Loucy (cell line): ENCODE results near the gene JDP2.
"Not testable (repeated sequence)": the region's sequence is repeated elsewhere in the genome, so short reads cannot be mapped to it uniquely, and the experiment has no call there.

ENCODE experiments used
- H2AFZ ChIP-seq: fragments of 200-600 bp; sonication (generic); 2 replicates; pipeline ENCODE4 v1.6.0; 2016; ENCODE audit warnings: antibody characterized with exemption, mild to moderate bottlenecking, low read length, moderate library complexity
- H3F3A ChIP-seq: fragments of 200-600 bp; 2 replicates; pipeline ENCODE4 v1.6.0; 2016; ENCODE audit warnings: antibody characterized with exemption, low read depth, mild to moderate bottlenecking
- H3K27me3 ChIP-seq: fragments of 200-600 bp; sonication (generic); 2 replicates; pipeline ENCODE4 v1.6.1; 2014; ENCODE audit warnings: low read length, mild to moderate bottlenecking; ENCODE audit not compliant: insufficient read depth, poor library complexity, severe bottlenecking
- H3K36me3 ChIP-seq: fragments of 200-600 bp; sonication (generic); 2 replicates; pipeline ENCODE4 v1.6.1; 2016; ENCODE audit warnings: low read length; ENCODE audit not compliant: insufficient read depth
- H3K4me1 ChIP-seq: fragments of 200-600 bp; sonication (generic); 2 replicates; pipeline ENCODE4 v1.5.1; 2014; ENCODE audit warnings: low read length, mild to moderate bottlenecking; ENCODE audit not compliant: insufficient read depth, poor library complexity, severe bottlenecking
- H3K4me2 ChIP-seq: fragments of 200-600 bp; sonication (generic); 2 replicates; pipeline ENCODE4 v1.6.0; 2014; ENCODE audit warnings: antibody characterized with exemption, low read length, low read depth, mild to moderate bottlenecking; ENCODE audit not compliant: poor library complexity, severe bottlenecking
- H3K4me3 ChIP-seq: fragments of 200-600 bp; sonication (generic); 2 replicates; pipeline ENCODE4 v1.5.1; 2014; ENCODE audit warnings: low read length, mild to moderate bottlenecking, mixed read lengths; ENCODE audit not compliant: poor library complexity, severe bottlenecking
- H3K79me2 ChIP-seq: fragments of 200-600 bp; sonication (generic); 2 replicates; pipeline ENCODE4 v1.6.1; 2014; ENCODE audit warnings: low read length; ENCODE audit not compliant: insufficient read depth
- H3K9ac ChIP-seq: fragments of 200-600 bp; sonication (generic); 2 replicates; pipeline ENCODE4 v1.6.0; 2014; ENCODE audit warnings: mild to moderate bottlenecking, low read depth, low read length, moderate library complexity; ENCODE audit not compliant: poor library complexity, severe bottlenecking
- H3K9me2 ChIP-seq: fragments of 200-600 bp; sonication (generic); replicated peaks from 2 replicates; pipeline ENCODE4 v1.6.1; 2016; ENCODE audit warnings: low read depth, low read length, mixed read lengths
- H3K9me3 ChIP-seq: fragments of 200-600 bp; sonication (generic); 2 replicates; pipeline ENCODE4 v1.6.1; 2014; ENCODE audit warnings: mild to moderate bottlenecking, antibody characterized with exemption, low read length, low read depth; ENCODE audit not compliant: insufficient read depth
- H4K20me1 ChIP-seq: fragments of 200-600 bp; sonication (generic); 2 replicates; pipeline ENCODE4 v1.6.0; 2014; ENCODE audit warnings: antibody characterized with exemption, low read length, mild to moderate bottlenecking; ENCODE audit not compliant: insufficient read depth, poor library complexity, severe bottlenecking
- CTCF ChIP-seq: fragments of 200-600 bp; sonication (generic); conservative IDR thresholded peaks from 2 replicates; pipeline ENCODE4 v1.5.1; 2014; ENCODE audit warnings: mild to moderate bottlenecking, antibody characterized with exemption, low read length
- EZH2phosphoT487 ChIP-seq: fragments of 200-600 bp; IDR thresholded peaks from 2 replicates; pipeline ENCODE4 v1.6.1; 2018; ENCODE audit warnings: antibody characterized with exemption, mild to moderate bottlenecking, moderate library complexity, borderline replicate concordance

Gene JDP2

GRCh38 chr14:75380656-75381055 lies 47.2 kb upstream of the JDP2 start:
- Histone ChIP-seq H3K4me3 (no peak overlapping the region), H3K9ac (no peak overlapping the region), H3K9me2 (no peaks in the 10 kb centered on the region), H3K4me2 (no peak overlapping the region), H3F3A (no peaks in the 10 kb centered on the region), H3K9me3 (no peaks in the 10 kb centered on the region), H4K20me1 (no peaks in the 10 kb centered on the region), H3K36me3 (no peaks in the 10 kb centered on the region), H2AFZ (no peak overlapping the region), H3K4me1 (no peaks in the 10 kb centered on the region), H3K79me2 (no peaks in the 10 kb centered on the region), H3K27me3 (no peaks in the 10 kb centered on the region)
- TF ChIP-seq CTCF: no peak
- no peak for TF ChIP-seq EZH2phosphoT487

- Histone ChIP-seq H3K27me3 (no peaks in the 10 kb centered on the region), H3K9ac (no peak overlapping the region), H3K4me1 (no peaks in the 10 kb centered on the region), H3K79me2 (no peaks in the 10 kb centered on the region), H2AFZ (no peak overlapping the region), H4K20me1 (no peaks in the 10 kb centered on the region), H3K4me3 (no peak overlapping the region), H3K4me2 (no peak overlapping the region), H3K9me2 (no peaks in the 10 kb centered on the region), H3F3A (no peaks in the 10 kb centered on the region), H3K36me3 (no peaks in the 10 kb centered on the region), H3K9me3 (no peaks in the 10 kb centered on the region)
- TF ChIP-seq EZH2phosphoT487 (no peak), CTCF (no peak)
Measured at GRCh38 chr14:75381642-75382041, 46.2 kb upstream of the JDP2 start.

- not testable (repeated sequence) for H3K9me2 ChIP-seq, H3K9ac ChIP-seq, H3K4me1 ChIP-seq, H2AFZ ChIP-seq, H3K27me3 ChIP-seq, H4K20me1 ChIP-seq, H3K4me3 ChIP-seq, H3K79me2 ChIP-seq, H3K4me2 ChIP-seq, H3F3A ChIP-seq, H3K36me3 ChIP-seq, H3K9me3 ChIP-seq
Measured at GRCh38 chr14:75383219-75383618, 44.6 kb upstream of the JDP2 start.

- Histone ChIP-seq H3K79me2 (no peaks in the 10 kb centered on the region), H3F3A (no peaks in the 10 kb centered on the region), H3K9ac (no peak overlapping the region), H3K27me3 (no peaks in the 10 kb centered on the region), H2AFZ (no peak overlapping the region), H3K4me3 (no peak overlapping the region), H3K36me3 (no peaks in the 10 kb centered on the region), H3K4me1 (no peaks in the 10 kb centered on the region), H4K20me1 (no peaks in the 10 kb centered on the region), H3K9me2 (no peaks in the 10 kb centered on the region), H3K9me3 (no peaks in the 10 kb centered on the region), H3K4me2 (no peak overlapping the region)
- TF ChIP-seq EZH2phosphoT487 (no peak), CTCF (no peak)
Measured at GRCh38 chr14:75383721-75384120, 44.1 kb upstream of the JDP2 start.
